ENCODE measurements around the gene EXD3. TPM values are rescaled to one million over a fixed set of nuclear protein-coding genes. Genes with fewer than 3 reads are reported as not detected.

The EXD3 gene
- total and polyA plus RNA-seq, 2 of the 13 experiments (the other 11 are each of a cell fraction or from before 2014, with no cell fraction given) = 2.7 to 4.8 TPM

- TF ChIP-seq, protein P1, sequence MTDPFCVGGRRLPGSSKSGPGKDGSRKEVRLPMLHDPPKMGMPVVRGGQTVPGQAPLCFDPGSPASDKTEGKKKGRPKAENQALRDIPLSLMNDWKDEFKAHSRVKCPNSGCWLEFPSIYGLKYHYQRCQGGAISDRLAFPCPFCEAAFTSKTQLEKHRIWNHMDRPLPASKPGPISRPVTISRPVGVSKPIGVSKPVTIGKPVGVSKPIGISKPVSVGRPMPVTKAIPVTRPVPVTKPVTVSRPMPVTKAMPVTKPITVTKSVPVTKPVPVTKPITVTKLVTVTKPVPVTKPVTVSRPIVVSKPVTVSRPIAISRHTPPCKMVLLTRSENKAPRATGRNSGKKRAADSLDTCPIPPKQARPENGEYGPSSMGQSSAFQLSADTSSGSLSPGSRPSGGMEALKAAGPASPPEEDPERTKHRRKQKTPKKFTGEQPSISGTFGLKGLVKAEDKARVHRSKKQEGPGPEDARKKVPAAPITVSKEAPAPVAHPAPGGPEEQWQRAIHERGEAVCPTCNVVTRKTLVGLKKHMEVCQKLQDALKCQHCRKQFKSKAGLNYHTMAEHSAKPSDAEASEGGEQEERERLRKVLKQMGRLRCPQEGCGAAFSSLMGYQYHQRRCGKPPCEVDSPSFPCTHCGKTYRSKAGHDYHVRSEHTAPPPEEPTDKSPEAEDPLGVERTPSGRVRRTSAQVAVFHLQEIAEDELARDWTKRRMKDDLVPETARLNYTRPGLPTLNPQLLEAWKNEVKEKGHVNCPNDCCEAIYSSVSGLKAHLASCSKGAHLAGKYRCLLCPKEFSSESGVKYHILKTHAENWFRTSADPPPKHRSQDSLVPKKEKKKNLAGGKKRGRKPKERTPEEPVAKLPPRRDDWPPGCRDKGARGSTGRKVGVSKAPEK (CRISPR knock-in tag; IDR thresholded peaks at IDR 0.05; ENCODE audit: borderline replicate concordance) = no peak
- TF ChIP-seq ZNF780A (CRISPR knock-in tag; IDR thresholded peaks at IDR 0.05) = no peak
- no peak for TF ChIP-seq ZBTB3 (CRISPR knock-in tag; IDR thresholded peaks at IDR 0.05; ENCODE audit: borderline replicate concordance, low read depth)
- no peak for TF ChIP-seq ZNF383 (CRISPR knock-in tag; IDR thresholded peaks at IDR 0.05; ENCODE audit: borderline replicate concordance)
- TF ChIP-seq ZBTB7A (CRISPR knock-in tag; IDR thresholded peaks at IDR 0.05) = no peak
- no peak for TF ChIP-seq ZC3H13 (CRISPR knock-in tag; IDR thresholded peaks at IDR 0.05)
- TF ChIP-seq CEBPZ (IDR thresholded peaks at IDR 0.05; ENCODE audit: low read length) = no peak
- TF ChIP-seq, protein P2, sequence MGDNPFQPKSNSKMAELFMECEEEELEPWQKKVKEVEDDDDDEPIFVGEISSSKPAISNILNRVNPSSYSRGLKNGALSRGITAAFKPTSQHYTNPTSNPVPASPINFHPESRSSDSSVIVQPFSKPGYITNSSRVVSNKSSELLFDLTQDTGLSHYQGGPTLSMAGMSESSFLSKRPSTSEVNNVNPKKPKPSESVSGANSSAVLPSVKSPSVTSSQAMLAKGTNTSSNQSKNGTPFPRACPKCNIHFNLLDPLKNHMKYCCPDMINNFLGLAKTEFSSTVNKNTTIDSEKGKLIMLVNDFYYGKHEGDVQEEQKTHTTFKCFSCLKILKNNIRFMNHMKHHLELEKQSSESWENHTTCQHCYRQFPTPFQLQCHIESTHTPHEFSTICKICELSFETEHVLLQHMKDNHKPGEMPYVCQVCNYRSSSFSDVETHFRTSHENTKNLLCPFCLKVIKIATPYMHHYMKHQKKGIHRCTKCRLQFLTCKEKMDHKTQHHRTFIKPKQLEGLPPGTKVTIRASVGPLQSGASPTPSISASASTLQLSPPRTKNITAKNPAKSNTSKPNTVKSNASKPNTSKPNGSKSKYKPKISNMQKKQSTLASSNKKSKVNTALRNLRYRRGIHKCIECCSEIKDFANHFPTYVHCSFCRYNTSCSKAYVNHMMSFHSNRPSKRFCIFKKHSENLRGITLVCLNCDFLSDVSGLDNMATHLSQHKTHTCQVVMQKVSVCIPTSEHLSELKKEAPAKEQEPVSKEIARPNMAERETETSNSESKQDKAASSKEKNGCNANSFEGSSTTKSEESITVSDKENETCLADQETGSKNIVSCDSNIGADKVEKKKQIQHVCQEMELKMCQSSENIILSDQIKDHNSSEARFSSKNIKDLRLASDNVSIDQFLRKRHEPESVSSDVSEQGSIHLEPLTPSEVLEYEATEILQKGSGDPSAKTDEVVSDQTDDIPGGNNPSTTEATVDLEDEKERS (CRISPR knock-in tag; IDR thresholded peaks at IDR 0.05) = no peak
- no peak for TF ChIP-seq ZNF180 (CRISPR knock-in tag; IDR thresholded peaks at IDR 0.05; ENCODE audit: borderline replicate concordance, low read depth)
- no peak for TF ChIP-seq KLF9 (CRISPR knock-in tag; IDR thresholded peaks at IDR 0.05; ENCODE audit: low read depth)
- peak; percentile 46; the same call in 1 of the 2 replicates for TF ChIP-seq ZNF350 (CRISPR knock-in tag; IDR thresholded peaks at IDR 0.05; ENCODE audit: borderline replicate concordance, low read depth)
- TF ChIP-seq, protein P3, sequence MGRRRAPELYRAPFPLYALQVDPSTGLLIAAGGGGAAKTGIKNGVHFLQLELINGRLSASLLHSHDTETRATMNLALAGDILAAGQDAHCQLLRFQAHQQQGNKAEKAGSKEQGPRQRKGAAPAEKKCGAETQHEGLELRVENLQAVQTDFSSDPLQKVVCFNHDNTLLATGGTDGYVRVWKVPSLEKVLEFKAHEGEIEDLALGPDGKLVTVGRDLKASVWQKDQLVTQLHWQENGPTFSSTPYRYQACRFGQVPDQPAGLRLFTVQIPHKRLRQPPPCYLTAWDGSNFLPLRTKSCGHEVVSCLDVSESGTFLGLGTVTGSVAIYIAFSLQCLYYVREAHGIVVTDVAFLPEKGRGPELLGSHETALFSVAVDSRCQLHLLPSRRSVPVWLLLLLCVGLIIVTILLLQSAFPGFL (CRISPR knock-in tag; IDR thresholded peaks at IDR 0.05) = no peak
- no peak for TF ChIP-seq ZNF563 (CRISPR knock-in tag; IDR thresholded peaks at IDR 0.05)
- TF ChIP-seq NFE2L2 (IDR thresholded peaks at IDR 0.05; ENCODE audit: low read length) = no peak
- TF ChIP-seq, protein P4, sequence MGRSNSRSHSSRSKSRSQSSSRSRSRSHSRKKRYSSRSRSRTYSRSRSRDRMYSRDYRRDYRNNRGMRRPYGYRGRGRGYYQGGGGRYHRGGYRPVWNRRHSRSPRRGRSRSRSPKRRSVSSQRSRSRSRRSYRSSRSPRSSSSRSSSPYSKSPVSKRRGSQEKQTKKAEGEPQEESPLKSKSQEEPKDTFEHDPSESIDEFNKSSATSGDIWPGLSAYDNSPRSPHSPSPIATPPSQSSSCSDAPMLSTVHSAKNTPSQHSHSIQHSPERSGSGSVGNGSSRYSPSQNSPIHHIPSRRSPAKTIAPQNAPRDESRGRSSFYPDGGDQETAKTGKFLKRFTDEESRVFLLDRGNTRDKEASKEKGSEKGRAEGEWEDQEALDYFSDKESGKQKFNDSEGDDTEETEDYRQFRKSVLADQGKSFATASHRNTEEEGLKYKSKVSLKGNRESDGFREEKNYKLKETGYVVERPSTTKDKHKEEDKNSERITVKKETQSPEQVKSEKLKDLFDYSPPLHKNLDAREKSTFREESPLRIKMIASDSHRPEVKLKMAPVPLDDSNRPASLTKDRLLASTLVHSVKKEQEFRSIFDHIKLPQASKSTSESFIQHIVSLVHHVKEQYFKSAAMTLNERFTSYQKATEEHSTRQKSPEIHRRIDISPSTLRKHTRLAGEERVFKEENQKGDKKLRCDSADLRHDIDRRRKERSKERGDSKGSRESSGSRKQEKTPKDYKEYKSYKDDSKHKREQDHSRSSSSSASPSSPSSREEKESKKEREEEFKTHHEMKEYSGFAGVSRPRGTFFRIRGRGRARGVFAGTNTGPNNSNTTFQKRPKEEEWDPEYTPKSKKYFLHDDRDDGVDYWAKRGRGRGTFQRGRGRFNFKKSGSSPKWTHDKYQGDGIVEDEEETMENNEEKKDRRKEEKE (IDR thresholded peaks at IDR 0.05) = no peak
Observed at GRCh38 chr9:137459601-137460362, 36.8 kb upstream of the EXD3 start (continued).
